HG03565 (cell line): ENCODE measurements around the gene CCSER1.
"Not testable (repeated sequence)": the region's sequence is repeated elsewhere in the genome, so short reads cannot be mapped to it uniquely, and the experiment has no call there.

Source experiments
- ATAC-seq: cut with Tn5 transposase; IDR thresholded peaks from one replicate; pipeline ENCODE4 v1.9.1; 2021; ENCODE audit warnings: mild to moderate bottlenecking, moderate library complexity; ENCODE audit not compliant: unreplicated experiment

Gene CCSER1

GRCh38 chr4:90996813-90997212, 869.6 kb downstream of the CCSER1 start:
- no peak for ATAC-seq

- no peak for ATAC-seq
These were observed 888.7 kb downstream of the CCSER1 start for GRCh38 chr4:91015861-91016260.

GRCh38 chr4:91019513-91019912, 892.3 kb downstream of the CCSER1 start:
- ATAC-seq, result no peak

GRCh38 chr4:91025241-91026148, 898.3 kb downstream of the CCSER1 start:
- ATAC-seq, result no peak

GRCh38 chr4:91028228-91028627, 901.0 kb downstream of the CCSER1 start:
- ATAC-seq, result no peak

- no peak for ATAC-seq
These were observed 904.6 kb downstream of the CCSER1 start for GRCh38 chr4:91031761-91032160.

GRCh38 chr4:91032725-91033445, 905.7 kb downstream of the CCSER1 start:
- no peak for ATAC-seq

GRCh38 chr4:91035276-91035675, 908.1 kb downstream of the CCSER1 start:
- ATAC-seq, result no peak

GRCh38 chr4:91037951-91038350, 910.8 kb downstream of the CCSER1 start:
- no peak for ATAC-seq

GRCh38 chr4:91057871-91058270, 930.7 kb downstream of the CCSER1 start:
- ATAC-seq, result no peak

- ATAC-seq, result no peak
These were observed 931.2 kb downstream of the CCSER1 start for GRCh38 chr4:91058345-91058744.

- no peak for ATAC-seq
These were observed 937.1 kb downstream of the CCSER1 start for GRCh38 chr4:91064157-91064853.

- no peak for ATAC-seq
These were observed 937.9 kb downstream of the CCSER1 start for GRCh38 chr4:91065117-91065516.

- ATAC-seq, result no peak
These were observed 943.5 kb downstream of the CCSER1 start for GRCh38 chr4:91070736-91071135.

- no peak for ATAC-seq
These were observed 949.0 kb downstream of the CCSER1 start for GRCh38 chr4:91076147-91076546.

GRCh38 chr4:91085961-91086360, 958.8 kb downstream of the CCSER1 start:
- ATAC-seq, result no peak

GRCh38 chr4:91087743-91088142, 960.5 kb downstream of the CCSER1 start:
- ATAC-seq, result no peak

- ATAC-seq, result no peak
These were observed 962.0 kb downstream of the CCSER1 start for GRCh38 chr4:91089178-91089577.

- ATAC-seq, result no peak
These were observed 965.3 kb downstream of the CCSER1 start for GRCh38 chr4:91092398-91092980.

- ATAC-seq, result not testable (repeated sequence)
These were observed 967.0 kb downstream of the CCSER1 start for GRCh38 chr4:91094220-91094619.

GRCh38 chr4:91099666-91100065, 972.5 kb downstream of the CCSER1 start:
- ATAC-seq, result no peak
